Gastroesophageal sphincter (tissue), 3 donors: ENCODE measurements around the gene CACNA1I.

Experiments
- CTCF ChIP-seq, 4 experiments: fragments of 200-600 bp in 2 of 4; fragments of 450-650 bp in 2 of 4; sonication (generic) in 1 of 4; IDR thresholded peaks; one replicate each; pipeline ENCODE4 v1.5.1; 2017 to 2019; ENCODE audit warnings: antibody characterized with exemption in 4 of 4, mild to moderate bottlenecking in 2 of 4, moderate library complexity in 2 of 4
- EP300 ChIP-seq: sonication (generic); formaldehyde crosslinking; IDR thresholded peaks from one replicate; pipeline ENCODE4 v1.6.1; 2017; ENCODE audit warnings: antibody characterized with exemption, mild to moderate bottlenecking
- POLR2AphosphoS5 ChIP-seq: sonication (generic); formaldehyde crosslinking; IDR thresholded peaks from one replicate; pipeline ENCODE4 v1.6.1; 2017; ENCODE audit warnings: antibody characterized with exemption

- TF ChIP-seq CTCF (IDR thresholded peaks at IDR 0.05) (no peak), EP300 (no peak), POLR2AphosphoS5 (no peak)
These were observed 64.2 kb downstream of the CACNA1I start for GRCh38 chr22:39634530-39635405.
